Urothelium cell line (cell line): ENCODE data around the gene IGF1R.

Source experiments
- DNase-seq: peaks from one replicate; pipeline ENCODE4 v3.0.0; 2011; ENCODE audit warnings: low spot score, mixed read lengths
- FAIRE-seq: peaks from 2 replicates; lab custom pipeline; 2011; peaks lifted over from hg19 to GRCh38; lab: Jason Lieb, UNC

The IGF1R gene

GRCh38 chr15:98807262-98807661 lies 158.9 kb downstream of the IGF1R start:
- FAIRE-seq = no peak

GRCh38 chr15:98809273-98809672 lies 160.9 kb downstream of the IGF1R start:
- DNase-seq (no peak), FAIRE-seq (no peak)

More at GRCh38 chr15:98807262-98807661, 158.9 kb downstream of the IGF1R start:
- no peak for DNase-seq

GRCh38 chr15:98812716-98813446 lies 164.5 kb downstream of the IGF1R start:
- DNase-seq (no peak), FAIRE-seq (no peak)

GRCh38 chr15:98813951-98814350 lies 165.6 kb downstream of the IGF1R start:
- no peak for DNase-seq
- FAIRE-seq = no peak

GRCh38 chr15:98815207-98815606 lies 166.9 kb downstream of the IGF1R start:
- no peak for FAIRE-seq

GRCh38 chr15:98817745-98818144 lies 169.4 kb downstream of the IGF1R start:
- no peak for DNase-seq
- no peak for FAIRE-seq

More at GRCh38 chr15:98815207-98815606, 166.9 kb downstream of the IGF1R start:
- no peak for DNase-seq

- FAIRE-seq (peak; percentile 44), DNase-seq (no peak)
These were observed 174.7 kb downstream of the IGF1R start for GRCh38 chr15:98823012-98823458.

GRCh38 chr15:98823616-98824015 lies 175.3 kb downstream of the IGF1R start:
- FAIRE-seq = no peak

GRCh38 chr15:98824595-98824994 lies 176.3 kb downstream of the IGF1R start:
- DNase-seq (no peak), FAIRE-seq (no peak)

More at GRCh38 chr15:98823616-98824015, 175.3 kb downstream of the IGF1R start:
- no peak for DNase-seq

- no peak for DNase-seq
- no peak for FAIRE-seq
These were observed 178.3 kb downstream of the IGF1R start for GRCh38 chr15:98826658-98827057.

GRCh38 chr15:98827217-98827616 lies 178.9 kb downstream of the IGF1R start:
- FAIRE-seq = no peak
- DNase-seq = no peak

- DNase-seq (no peak), FAIRE-seq (no peak)
These were observed 181.8 kb downstream of the IGF1R start for GRCh38 chr15:98830034-98830634.

GRCh38 chr15:98834976-98835375 lies 186.6 kb downstream of the IGF1R start:
- DNase-seq = no peak
- no peak for FAIRE-seq

- DNase-seq (no peak), FAIRE-seq (no peak)
These were observed 187.5 kb downstream of the IGF1R start for GRCh38 chr15:98835876-98836275.

GRCh38 chr15:98838387-98839259 lies 190.3 kb downstream of the IGF1R start:
- FAIRE-seq (no peak), DNase-seq (no peak)

- no peak for DNase-seq
- FAIRE-seq = no peak
These were observed 191.7 kb downstream of the IGF1R start for GRCh38 chr15:98840053-98840452.

- FAIRE-seq (no peak), DNase-seq (no peak)
These were observed 193.2 kb downstream of the IGF1R start for GRCh38 chr15:98841419-98841970.

GRCh38 chr15:98842192-98842972 lies 194.0 kb downstream of the IGF1R start:
- FAIRE-seq = no peak

GRCh38 chr15:98842973-98843285 lies 194.6 kb downstream of the IGF1R start:
- FAIRE-seq = no peak

More at GRCh38 chr15:98842192-98842972, 194.0 kb downstream of the IGF1R start:
- no peak for DNase-seq

GRCh38 chr15:98843844-98844243 lies 195.5 kb downstream of the IGF1R start:
- FAIRE-seq = no peak
- no peak for DNase-seq

More at GRCh38 chr15:98842973-98843285, 194.6 kb downstream of the IGF1R start:
- DNase-seq = no peak
